Globus pallidus (tissue), 1 donor: ENCODE measurements around the gene COMMD1.
"Not testable (repeated sequence)": the region's sequence is repeated elsewhere in the genome, so short reads cannot be mapped to it uniquely, and the experiment has no call there.

ENCODE experiments used
- DNase-seq: peaks from one replicate; pipeline ENCODE4 v3.0.0-alpha.2; 2015; ENCODE audit warnings: low spot score

The COMMD1 gene

GRCh38 chr2:62074233-62074632 lies 168.8 kb downstream of the COMMD1 start:
- DNase-seq, result no peak

GRCh38 chr2:62076980-62077638 lies 171.6 kb downstream of the COMMD1 start:
- DNase-seq, result no peak

GRCh38 chr2:62084801-62085200 lies 179.3 kb downstream of the COMMD1 start:
- DNase-seq, result no peak

GRCh38 chr2:62089658-62090057 lies 184.2 kb downstream of the COMMD1 start:
- DNase-seq, result no peak

DNA sequence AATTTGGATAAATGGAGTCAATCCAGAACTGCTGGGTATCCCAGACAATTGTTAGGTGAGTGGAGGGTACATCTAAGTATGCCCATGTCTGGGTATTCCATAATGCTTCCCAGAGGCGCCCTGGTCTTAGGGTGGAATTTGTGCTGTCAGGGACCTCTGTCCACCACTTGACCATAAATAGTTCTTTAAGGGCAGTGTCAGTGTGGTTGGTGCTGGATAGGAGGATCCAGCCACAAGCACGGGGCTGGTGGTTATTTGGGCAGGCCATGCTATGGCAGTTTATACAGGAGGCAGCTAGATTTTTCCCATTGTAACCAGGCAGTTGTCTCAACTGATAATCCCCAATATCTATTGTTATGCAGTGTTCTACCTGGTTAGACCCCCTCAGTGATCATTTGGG lies 186.0 kb downstream of the COMMD1 start:
- DNase-seq, result no peak

GRCh38 chr2:62099050-62099449 lies 193.6 kb downstream of the COMMD1 start:
- DNase-seq, result peak; percentile 33

- no peak for DNase-seq
These were observed 194.2 kb downstream of the COMMD1 start for GRCh38 chr2:62099523-62100175.

DNA sequence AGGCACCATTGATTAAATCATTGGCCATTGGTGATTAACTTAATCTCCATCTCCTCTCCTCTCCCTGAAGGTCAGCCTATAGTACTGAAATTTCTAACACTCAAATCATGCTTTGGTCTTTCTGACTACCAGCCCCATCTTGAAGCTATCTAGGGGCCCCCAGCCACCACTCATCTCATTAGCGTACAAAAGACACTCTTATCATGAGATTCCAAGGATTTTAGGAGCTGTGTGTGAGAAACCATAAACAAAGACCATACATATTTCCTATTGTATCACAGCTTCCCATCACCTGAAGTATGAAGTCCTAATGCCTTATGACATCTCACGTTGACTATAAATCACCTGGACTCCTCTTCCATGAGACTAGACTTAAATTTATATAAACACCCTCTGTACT lies 196.4 kb downstream of the COMMD1 start:
- DNase-seq, result no peak

GRCh38 chr2:62102402-62102920 lies 197.0 kb downstream of the COMMD1 start:
- DNase-seq, result no peak

GRCh38 chr2:62109554-62109953 lies 204.1 kb downstream of the COMMD1 start:
- no peak for DNase-seq

- DNase-seq, result no peak
These were observed 205.0 kb downstream of the COMMD1 start for GRCh38 chr2:62110415-62111025.

DNA sequence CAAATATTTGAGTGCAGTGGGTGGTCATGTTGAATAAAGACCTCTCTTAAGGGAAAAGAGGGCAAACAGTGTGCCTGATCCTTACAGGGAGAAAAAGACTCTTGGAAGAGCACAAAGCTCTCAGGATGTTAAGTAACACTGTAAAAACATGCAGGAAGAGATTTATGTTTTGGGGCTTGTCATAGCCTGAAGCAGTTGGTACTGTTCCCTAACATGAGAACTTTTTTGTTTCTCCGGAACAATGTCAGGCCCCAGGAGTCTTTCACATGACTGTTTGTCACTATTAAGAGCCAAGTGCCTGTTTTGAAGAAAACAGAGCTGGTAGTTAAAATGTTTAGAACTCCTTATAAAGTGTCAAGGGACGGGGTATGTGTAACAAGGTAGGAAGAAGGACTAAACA lies 206.7 kb downstream of the COMMD1 start:
- DNase-seq, result no peak

DNA sequence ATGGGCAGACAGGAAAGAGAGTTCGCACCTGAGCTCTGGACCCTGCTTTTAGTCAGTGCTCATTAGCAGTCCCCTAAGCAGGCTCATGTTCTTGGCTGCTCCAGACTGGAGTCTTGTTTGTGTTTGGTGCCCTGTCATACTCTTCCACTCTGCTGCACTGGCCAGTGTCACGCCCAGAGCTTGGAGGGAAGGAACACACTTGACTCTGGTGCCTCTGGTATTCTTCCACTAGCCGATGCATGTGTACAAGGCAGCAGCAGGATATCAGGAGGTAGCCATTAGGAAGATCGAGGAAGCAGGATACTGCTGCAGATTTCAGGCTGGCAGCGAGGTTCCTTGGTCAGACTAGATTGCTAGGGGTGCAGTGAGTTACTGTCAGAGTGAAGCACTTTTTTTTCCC lies 209.1 kb downstream of the COMMD1 start:
- DNase-seq, result peak; percentile 17

DNA sequence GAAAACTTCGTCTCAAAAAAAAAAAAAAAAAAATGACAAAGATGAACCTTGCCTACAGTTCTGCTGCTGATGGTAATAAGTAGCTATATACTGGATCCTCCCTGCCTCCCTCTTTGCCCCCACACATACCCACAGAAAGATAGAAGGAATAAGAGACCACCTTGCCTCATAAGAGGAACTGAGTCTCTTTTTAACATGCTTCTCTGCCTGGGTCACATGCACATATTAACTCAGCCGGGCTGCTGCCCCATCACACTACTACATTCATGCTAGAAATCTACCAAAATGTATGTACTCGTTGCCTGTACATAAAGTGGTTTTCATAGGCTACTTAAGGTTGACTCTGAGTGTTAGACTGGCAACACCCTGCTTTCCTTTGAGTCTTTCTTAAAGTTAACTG lies 211.5 kb downstream of the COMMD1 start:
- no peak for DNase-seq

GRCh38 chr2:62118160-62118559 lies 212.7 kb downstream of the COMMD1 start:
- no peak for DNase-seq

GRCh38 chr2:62119311-62119974 lies 214.0 kb downstream of the COMMD1 start:
- DNase-seq, result no peak

- DNase-seq, result not testable (repeated sequence)
These were observed 220.8 kb downstream of the COMMD1 start for GRCh38 chr2:62126239-62126638.

GRCh38 chr2:62133320-62133823 lies 227.9 kb downstream of the COMMD1 start:
- no peak for DNase-seq

DNA sequence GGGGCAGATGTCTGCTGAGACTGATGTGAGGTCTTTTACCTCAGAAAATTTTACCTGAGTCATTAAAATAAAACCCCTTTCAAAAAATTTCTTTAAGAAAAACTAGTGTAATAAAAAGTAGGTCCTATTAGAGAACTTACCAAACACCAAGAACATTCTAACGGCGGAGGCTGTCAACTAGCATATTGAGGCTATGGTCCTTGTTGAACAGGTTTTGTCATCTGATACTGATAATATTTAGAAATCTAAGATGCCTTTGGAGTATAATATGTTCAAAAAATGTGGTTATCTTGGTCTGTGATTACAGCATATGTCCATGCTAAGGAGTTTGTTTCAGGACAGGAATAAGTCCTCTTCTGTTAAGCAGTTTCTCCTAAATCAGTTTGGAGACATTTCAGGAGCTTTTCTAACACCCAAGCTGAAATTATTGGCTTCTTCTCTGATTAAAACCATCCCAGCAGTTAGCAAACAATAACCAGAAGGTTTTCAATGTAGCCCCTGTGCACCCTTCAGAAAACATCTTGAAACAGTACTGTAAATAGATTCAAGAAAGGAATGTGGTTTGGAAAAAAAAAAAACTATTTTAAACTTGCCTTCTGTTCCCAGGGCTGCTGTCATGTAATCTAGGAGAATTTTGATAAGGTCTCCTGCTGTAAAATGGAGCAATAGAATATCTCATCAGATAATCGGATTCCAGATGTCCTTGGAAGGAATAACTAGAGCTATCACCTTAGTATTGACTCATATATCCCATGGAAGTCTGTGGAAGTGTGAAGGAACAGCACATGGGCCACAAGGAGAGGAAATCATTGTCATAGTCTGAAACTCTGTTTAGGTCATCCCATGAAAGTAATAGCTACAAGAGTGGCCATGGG lies 231.7 kb downstream of the COMMD1 start:
- no peak for DNase-seq

DNA sequence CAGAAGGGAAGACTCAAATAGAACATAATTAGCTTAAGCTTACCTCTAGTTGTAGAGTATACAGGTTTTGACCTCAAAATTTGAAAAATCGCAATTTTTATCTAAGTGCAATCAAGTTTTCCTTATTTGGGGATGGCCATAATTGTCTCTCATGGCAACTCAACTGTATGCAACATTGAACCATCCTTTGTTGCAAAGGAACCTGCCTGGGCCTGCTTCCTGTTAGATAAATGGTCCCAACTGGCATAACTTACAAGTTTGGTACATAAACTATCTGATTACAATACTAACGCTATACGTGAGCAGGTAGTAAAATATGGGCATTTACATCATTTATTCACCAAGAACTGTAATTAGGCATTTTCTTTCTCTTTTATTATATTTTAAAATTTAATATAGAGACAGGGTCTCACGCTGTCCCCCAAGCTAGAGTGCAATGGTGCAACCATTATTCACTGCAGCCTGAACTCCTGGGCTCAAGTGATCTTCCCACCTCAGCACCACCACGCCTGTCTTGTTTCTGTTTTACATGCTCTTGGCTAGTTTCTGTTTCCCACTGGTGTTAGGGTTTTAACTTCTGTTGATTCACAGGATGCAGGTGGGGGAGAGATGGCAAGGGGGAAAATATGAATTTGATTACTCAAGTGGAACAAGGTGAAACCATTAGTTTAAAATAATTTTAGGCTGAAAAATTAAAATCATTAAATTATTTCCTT lies 235.1 kb downstream of the COMMD1 start:
- no peak for DNase-seq
